SK-N-SH (cell line): ENCODE data around the gene SETDB2. TPM values are rescaled to one million over a fixed set of nuclear protein-coding genes. Genes with fewer than 3 reads are reported as not detected.

Experiments
- CTCF ChIA-PET: fragments of 300-600, 350-600 bp; formaldehyde crosslinking; extraction: SDS; loops from one replicate; lab custom pipeline; 2021; lab: Yijun Ruan, JAX
- POLR2A ChIA-PET: fragments of 350-600 bp; sonication (Branson Sonifier 250); formaldehyde crosslinking; extraction: SDS; loops from one replicate; lab custom pipeline; 2020; ENCODE audit warnings: antibody characterized with exemption, inconsistent platforms; lab: Yijun Ruan, JAX
- DNase-seq: peaks from one replicate; pipeline ENCODE4 v3.0.0; 2012
- H2AFZ ChIP-seq: fragments of 200-600 bp; sonication (generic); 2 replicates; pipeline ENCODE4 v1.8.1; 2016; ENCODE audit warnings: antibody characterized with exemption, mild to moderate bottlenecking, low read depth
- H3F3A ChIP-seq: fragments of 200-600 bp; sonication (generic); replicated peaks from 2 replicates; pipeline ENCODE3; 2016; ENCODE audit warnings: antibody characterized with exemption, mild to moderate bottlenecking; ENCODE audit not compliant: insufficient read depth
- H3K27ac ChIP-seq, 2 experiments: fragments of 200-500 bp in 1 of 2; fragments of 200-600 bp in 1 of 2; sonication (Bioruptor generic) in 1 of 2; sonication (generic), shearing (Covaris generic) in 1 of 2; 2 replicates each; pipeline versions ENCODE4 v1.5.1 to v1.6.1; 2014 to 2016; ENCODE audit warnings: low read depth in 2 of 2, inconsistent platforms in 1 of 2, low read length in 1 of 2, mild to moderate bottlenecking in 1 of 2, mixed read lengths in 1 of 2
- H3K27me3 ChIP-seq: fragments of 200-600 bp; sonication (generic), shearing (Covaris generic); 2 replicates; pipeline ENCODE4 v1.6.1; 2016; ENCODE audit warnings: mixed run types; ENCODE audit not compliant: insufficient read depth
- H3K36me3 ChIP-seq, 2 experiments: fragments of 200-500 bp in 1 of 2; fragments of 200-600 bp in 1 of 2; sonication (Bioruptor generic) in 1 of 2; sonication (generic) in 1 of 2; replicated peaks in 1 of 2; 2 replicates each; pipeline versions ENCODE3 to v1.5.1; 2014 to 2016; ENCODE audit warnings: low read length in 1 of 2, mild to moderate bottlenecking in 1 of 2; ENCODE audit not compliant: insufficient read depth in 2 of 2, control insufficient read depth in 1 of 2
- H3K4me1 ChIP-seq, 2 experiments: fragments of 200-500 bp in 1 of 2; fragments of 200-600 bp in 1 of 2; sonication (Bioruptor generic) in 1 of 2; sonication (generic), shearing (Covaris generic) in 1 of 2; 2 replicates each; pipeline versions ENCODE4 v1.5.1 to v1.6.1; 2014 to 2016; ENCODE audit warnings: low read depth in 1 of 2, low read length in 1 of 2, mixed run types in 1 of 2; ENCODE audit not compliant: insufficient read depth in 2 of 2, control insufficient read depth in 1 of 2
- H3K4me2 ChIP-seq: fragments of 200-600 bp; sonication (generic), shearing (Covaris generic); 2 replicates; pipeline ENCODE4 v1.6.1; 2017; ENCODE audit warnings: mixed run types
- H3K4me3 ChIP-seq, 2 experiments: fragments of 200-500 bp in 1 of 2; fragments of 200-600 bp in 1 of 2; sonication (Bioruptor generic) in 1 of 2; sonication (generic), shearing (Covaris generic) in 1 of 2; 2 replicates each; pipeline versions ENCODE4 v1.5.1 to v1.8.1; 2014 to 2016; ENCODE audit warnings: low read depth in 2 of 2, inconsistent platforms in 1 of 2, low read length in 1 of 2, mild to moderate bottlenecking in 1 of 2, mixed read lengths in 1 of 2, moderate library complexity in 1 of 2
- H3K79me2 ChIP-seq: fragments of 200-600 bp; sonication (generic); 2 replicates; pipeline ENCODE4 v1.8.1; 2017; ENCODE audit warnings: mild to moderate bottlenecking; ENCODE audit not compliant: insufficient read depth
- H3K9ac ChIP-seq: fragments of 200-600 bp; sonication (generic); 2 replicates; pipeline ENCODE4 v1.6.1; 2017; ENCODE audit warnings: mixed run types
- H3K9me2 ChIP-seq: fragments of 200-600 bp; sonication (generic); 2 replicates; pipeline ENCODE4 v1.6.1; 2017; ENCODE audit warnings: mixed run types
- H3K9me3 ChIP-seq: fragments of 200-600 bp; sonication (generic); 2 replicates; pipeline ENCODE4 v1.6.1; 2017; ENCODE audit warnings: mixed run types, mild to moderate bottlenecking, moderate library complexity
- H4K20me1 ChIP-seq: fragments of 200-600 bp; sonication (generic); 2 replicates; pipeline ENCODE4 v1.6.1; 2017; ENCODE audit warnings: mild to moderate bottlenecking, mixed run types; ENCODE audit not compliant: insufficient read depth
- CTCF ChIP-seq: fragments of 200-600 bp; sonication (generic); IDR thresholded peaks from 2 replicates; pipeline ENCODE4 v1.6.1; 2017; ENCODE audit warnings: antibody characterized with exemption, mild to moderate bottlenecking, moderate library complexity
- ELF1 ChIP-seq: IDR thresholded peaks from 2 replicates; pipeline ENCODE4 v1.4.0; 2012
- EP300 ChIP-seq, 2 experiments: IDR thresholded peaks; 2 replicates each; pipeline versions ENCODE4 v1.4.0 to v1.6.1; 2012; ENCODE audit warnings: borderline replicate concordance in 1 of 2, low read depth in 1 of 2, low read length in 1 of 2
- EZH2phosphoT487 ChIP-seq: fragments of 200-600 bp; sonication (generic); IDR thresholded peaks from 2 replicates; pipeline ENCODE4 v1.6.1; 2017; ENCODE audit warnings: low read depth, mixed run types, mild to moderate bottlenecking, antibody characterized with exemption, moderate library complexity, borderline replicate concordance
- FOXM1 ChIP-seq: IDR thresholded peaks from 2 replicates; pipeline ENCODE4 v1.4.0; 2012; ENCODE audit warnings: low read depth, mild to moderate bottlenecking
- GABPA ChIP-seq: IDR thresholded peaks from 2 replicates; pipeline ENCODE4 v1.4.0; 2012; ENCODE audit warnings: low read depth, mild to moderate bottlenecking
- JUND ChIP-seq: IDR thresholded peaks from 2 replicates; pipeline ENCODE4 v1.4.0; 2012
- MEF2A ChIP-seq: IDR thresholded peaks from 2 replicates; pipeline ENCODE4 v1.4.0; 2012; ENCODE audit warnings: low read depth, borderline replicate concordance
- MXI1 ChIP-seq: IDR thresholded peaks from 2 replicates; pipeline ENCODE4 v1.6.1; 2012; ENCODE audit warnings: mild to moderate bottlenecking, low read depth, low read length, improper control_type of control experiment
- NRF1 ChIP-seq: IDR thresholded peaks from 2 replicates; pipeline ENCODE4 v1.6.1; 2012; ENCODE audit warnings: low read depth, mild to moderate bottlenecking, low read length
- PBX3 ChIP-seq: IDR thresholded peaks from 2 replicates; pipeline ENCODE4; 2012
- POLR2AphosphoS5 ChIP-seq: IDR thresholded peaks from 2 replicates; pipeline ENCODE4 v1.6.1; 2012; ENCODE audit warnings: low read depth, low read length
- RAD21 ChIP-seq: IDR thresholded peaks from 2 replicates; pipeline ENCODE4 v1.6.1; 2012; ENCODE audit warnings: mild to moderate bottlenecking, low read length
- RCOR1 ChIP-seq: fragments of 150-350 bp; IDR thresholded peaks from 2 replicates; pipeline ENCODE4 v1.6.1; 2017; ENCODE audit warnings: antibody characterized with exemption, low read length
- RFX5 ChIP-seq: IDR thresholded peaks from 2 replicates; pipeline ENCODE4 v1.6.1; 2012; ENCODE audit warnings: mild to moderate bottlenecking, improper control_type of control experiment, low read length
- RXRA ChIP-seq: IDR thresholded peaks from 2 replicates; pipeline ENCODE4 v1.4.0; 2012; ENCODE audit warnings: low read depth, mild to moderate bottlenecking, borderline replicate concordance
- SIN3A ChIP-seq: IDR thresholded peaks from 2 replicates; pipeline ENCODE4 v1.6.1; 2012; ENCODE audit warnings: low read depth, mild to moderate bottlenecking, low read length, moderate library complexity, borderline replicate concordance
- SMC3 ChIP-seq: IDR thresholded peaks from 2 replicates; pipeline ENCODE4 v1.6.1; 2012; ENCODE audit warnings: low read depth, low read length, improper control_type of control experiment
- TAF1 ChIP-seq: IDR thresholded peaks from 2 replicates; pipeline ENCODE4 v1.6.1; 2012; ENCODE audit warnings: low read depth, mild to moderate bottlenecking, low read length, moderate library complexity, borderline replicate concordance
- TCF12 ChIP-seq: IDR thresholded peaks from 2 replicates; pipeline ENCODE4 v1.4.0; 2012
- TEAD4 ChIP-seq: IDR thresholded peaks from 2 replicates; pipeline ENCODE4 v1.4.0; 2012; ENCODE audit warnings: mild to moderate bottlenecking, borderline replicate concordance; ENCODE audit not compliant: insufficient read depth
- USF2 ChIP-seq: fragments of 150-350 bp; IDR thresholded peaks from 2 replicates; pipeline ENCODE4 v1.6.1; 2017; ENCODE audit warnings: antibody characterized with exemption, low read length, low read depth, borderline replicate concordance
- ZBTB33 ChIP-seq: IDR thresholded peaks from 2 replicates; pipeline ENCODE4 v1.4.0; 2012; ENCODE audit warnings: low read depth, borderline replicate concordance
- WGBS: methylation state at CpG from one replicate; pipeline ENCODE4 v1.1.6; 2017; ENCODE audit warnings: low lambda C conversion rate; 5-methylcytosine and 5-hydroxymethylcytosine counted together
- polyA plus RNA-seq, 3 experiments: library from polyadenylated mRNA; depleted of rRNA; stranded (reverse); fragments of >200 nt; gene quantifications; 2 replicates each; pipeline ENCODE4 v1.2.3, GENCODE V29; 2012
- TF ChIP-seq, protein P1 (sequence below): IDR thresholded peaks from 2 replicates; pipeline ENCODE4 v1.4.0; 2012; ENCODE audit warnings: low read depth

SETDB2 gene
- polyA plus RNA-seq, 1 of the 3 experiments (the other 2 are of a cell fraction), result 1.9 TPM

DNA sequence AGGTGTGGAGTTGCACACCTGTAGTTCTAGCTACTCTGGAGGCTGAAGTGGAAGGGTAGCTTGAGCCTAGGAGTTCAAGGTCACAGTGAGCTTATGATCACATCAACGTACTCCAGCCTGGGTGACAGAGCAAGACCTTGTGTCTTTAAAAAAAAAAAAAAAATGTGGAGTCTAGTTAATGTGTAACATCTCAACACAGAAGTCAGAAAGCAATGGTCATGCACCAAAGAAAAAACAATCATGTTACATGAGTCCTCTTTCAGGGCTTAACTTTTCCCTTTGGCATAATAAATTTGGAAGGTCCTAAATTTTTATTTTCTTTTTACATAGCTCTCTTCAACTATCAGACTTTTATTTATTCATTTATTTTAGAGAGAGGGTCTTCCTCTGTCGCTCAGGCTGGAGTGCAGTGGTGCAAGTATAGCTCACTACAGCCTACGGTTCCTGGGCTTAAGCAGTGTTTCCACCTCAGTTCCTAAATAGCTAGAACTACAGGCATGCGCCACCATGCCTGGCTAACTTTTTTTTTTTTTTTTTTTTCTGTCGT lies 22.3 kb downstream of the SETDB2 start (continued):
- TF ChIP-seq, protein P1, sequence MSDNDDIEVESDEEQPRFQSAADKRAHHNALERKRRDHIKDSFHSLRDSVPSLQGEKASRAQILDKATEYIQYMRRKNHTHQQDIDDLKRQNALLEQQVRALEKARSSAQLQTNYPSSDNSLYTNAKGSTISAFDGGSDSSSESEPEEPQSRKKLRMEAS, result no peak
- TF ChIP-seq CTCF (no peak), ELF1 (no peak), RFX5 (no peak), RXRA (no peak)

- H3K9ac ChIP-seq, result no peak overlapping the region
- H3K9me2 ChIP-seq, result no peaks in the 10 kb centered on the region; the same call in 1 of the 2 replicates
- H3K79me2 ChIP-seq, result no peaks in the 10 kb centered on the region
- no peaks in the 10 kb centered on the region for H3K27me3 ChIP-seq
- H3K27ac ChIP-seq, result no peak overlapping the region
- H4K20me1 ChIP-seq, result no peaks in the 10 kb centered on the region
- CTCF ChIA-PET, result no interaction called here
- 100% methylated on average over 1 of the region's 1 CpG for WGBS
- H3K4me3 ChIP-seq, result no peak overlapping the region
- no peak overlapping the region for H3K4me2 ChIP-seq
- H3K36me3 ChIP-seq, result peaks cover 22 to 44% of the 10 kb centered on the region in 2 experiments
- no peaks in the 10 kb centered on the region for H3K4me1 ChIP-seq
- H3K9me3 ChIP-seq, result no peaks in the 10 kb centered on the region
- no peak for TF ChIP-seq RAD21
- TF ChIP-seq MEF2A, result no peak
- TF ChIP-seq ZBTB33, result no peak
- no peak for TF ChIP-seq POLR2AphosphoS5
- TF ChIP-seq SIN3A, result no peak
- TF ChIP-seq TAF1, result no peak
- no peak for TF ChIP-seq JUND
- no peak for TF ChIP-seq MXI1
- TF ChIP-seq SMC3, result no peak
- no peak for TF ChIP-seq RCOR1
- no peak for TF ChIP-seq GABPA
- TF ChIP-seq FOXM1, result no peak
- TF ChIP-seq EZH2phosphoT487, result no peak
- TF ChIP-seq TEAD4, result no peak
- no peak for TF ChIP-seq NRF1
- no peak for TF ChIP-seq PBX3
- no peak for TF ChIP-seq TCF12
- TF ChIP-seq USF2, result no peak
- TF ChIP-seq EP300 (IDR thresholded peaks at IDR 0.05; ENCODE audit: borderline replicate concordance in 1 of 2, low read depth in 1 of 2, low read length in 1 of 2), result no peak
- POLR2A ChIA-PET, result no interaction called here
- H3F3A ChIP-seq, result no peaks in the 10 kb centered on the region
- DNase-seq, result no peak
- H2AFZ ChIP-seq, result no peak overlapping the region
These were observed 28.1 kb downstream of the SETDB2 start for GRCh38 chr13:49472186-49472585.
